SK-MEL-5 (cell line): ENCODE results near the gene TCHHL1. TPM values are rescaled to one million over a fixed set of nuclear protein-coding genes. Genes with fewer than 3 reads are reported as not detected.

Experiments
- DNase-seq: peaks from one replicate; pipeline ENCODE4 v3.0.0-alpha.2; 2016; ENCODE audit warnings: low read depth, low spot score
- in situ Hi-C: cut with HindIII; loops from 2 replicates; pipeline ENCODE4 v1.10.0; 2016; ENCODE audit warnings: low sequenced_read_pairs, high pct_unique_total_duplicates, low pct_unique_long_range_greater_than_20kb
- small RNA-seq, 2 experiments: library from RNA; depleted of rRNA; stranded (forward); fragments of <200 nt; gene quantifications; one replicate each; pipeline ENCODE3, GENCODE V24; 2014
- total RNA-seq: library from RNA; depleted of rRNA; stranded (reverse); fragments of >200 nt; shearing (Covaris generic); gene quantifications from 2 replicates; pipeline ENCODE4 v1.2.3, GENCODE V29; 2014; rRNA removed

The TCHHL1 gene
- total RNA-seq, 1 experiment from 2014 or later: not detected

- peak; percentile 93 for DNase-seq
- in situ Hi-C loops: no loop called here
Measured at GRCh38 chr1:152048416-152049009, 40.4 kb downstream of the TCHHL1 start.

- in situ Hi-C loops: no loop called here
- peak; percentile 100 for DNase-seq
Measured at GRCh38 chr1:152047730-152048415, 41.0 kb downstream of the TCHHL1 start.

DNA sequence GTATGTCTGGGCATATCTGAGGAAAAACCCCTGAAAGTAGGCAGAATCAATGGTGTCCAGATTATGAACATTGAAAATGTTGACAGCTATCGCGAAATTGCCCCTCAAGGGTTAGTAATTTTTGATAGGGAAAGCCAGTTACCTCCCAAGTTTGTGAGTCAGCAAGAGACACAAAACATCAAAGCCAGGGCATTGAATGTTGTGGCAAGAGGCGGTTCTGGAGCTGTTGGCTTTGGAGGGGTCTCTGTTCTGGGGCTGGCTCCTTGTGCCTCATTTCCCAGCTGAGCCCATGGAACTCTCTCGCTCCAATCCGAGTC, 41.5 kb downstream of the TCHHL1 start:
- DNase-seq: no peak

GRCh38 chr1:152044386-152044785, 44.5 kb downstream of the TCHHL1 start:
- no peak for DNase-seq
- in situ Hi-C loops: no loop called here

More for the DNA sequence above, 41.5 kb downstream of the TCHHL1 start:
- in situ Hi-C loops: no loop called here

DNA sequence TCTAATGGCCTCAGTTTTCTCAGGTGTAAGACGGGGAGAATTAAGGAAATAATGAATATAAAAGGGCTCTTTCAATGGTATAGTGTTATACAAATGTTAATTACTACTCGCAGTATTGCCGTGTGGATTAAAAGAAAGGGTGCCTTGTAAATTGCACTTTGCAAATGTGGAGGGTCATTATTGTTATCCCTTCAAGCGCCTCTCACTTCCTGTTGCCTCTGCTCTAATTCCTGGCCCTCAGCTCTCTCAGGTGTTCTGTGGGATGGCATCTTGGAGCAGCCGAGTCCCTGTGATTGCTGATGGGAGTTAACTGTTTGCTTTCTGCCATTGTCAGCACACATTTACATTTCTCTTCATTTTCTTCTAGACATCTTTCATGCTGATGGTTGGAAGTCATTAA, 45.0 kb downstream of the TCHHL1 start:
- no peak for DNase-seq
- in situ Hi-C loops: no loop called here

GRCh38 chr1:152042030-152042429, 46.8 kb downstream of the TCHHL1 start:
- no peak for DNase-seq
- in situ Hi-C loops: no loop called here

DNA sequence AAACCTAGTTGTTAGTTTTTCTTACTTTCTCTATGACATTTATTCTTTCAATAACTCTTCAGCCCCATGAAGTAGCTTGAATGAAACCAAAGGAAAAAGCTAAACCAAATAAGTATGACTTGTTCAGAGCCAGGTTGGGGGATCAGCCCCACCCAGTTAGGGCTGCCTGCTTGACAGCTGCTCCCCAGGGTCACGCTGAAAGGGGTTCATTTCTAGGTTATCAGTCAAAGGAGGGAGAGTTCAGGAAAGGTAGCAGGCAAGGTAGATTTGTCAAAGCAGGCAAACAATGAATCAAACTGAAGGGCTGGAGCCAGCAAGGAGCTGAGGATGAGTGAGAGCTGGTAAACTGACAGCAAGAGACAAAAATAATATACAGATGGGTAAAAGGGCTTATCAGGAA, 49.0 kb downstream of the TCHHL1 start:
- no peak for DNase-seq
- in situ Hi-C loops: no loop called here

DNA sequence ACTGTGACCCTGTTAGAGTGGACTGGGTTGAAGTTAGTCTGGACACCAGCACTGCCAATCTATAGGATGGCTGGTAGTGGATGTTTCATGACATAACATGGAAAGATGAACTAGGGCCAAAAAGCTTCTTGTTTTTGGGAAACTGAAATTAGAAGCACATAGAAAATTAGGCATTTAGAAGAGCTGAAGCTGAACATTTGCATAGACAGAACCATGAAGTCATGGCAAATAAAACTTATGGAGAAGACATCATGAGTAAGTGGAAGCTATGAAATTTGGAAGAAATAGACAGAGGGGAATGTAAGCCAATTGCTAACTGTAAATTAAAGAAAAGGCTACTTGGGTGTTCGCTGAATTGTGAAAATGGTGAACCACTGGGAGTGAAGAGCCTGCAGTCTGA, 49.4 kb downstream of the TCHHL1 start:
- no peak for DNase-seq
- in situ Hi-C loops: no loop called here

GRCh38 chr1:152038871-152039270, 50.0 kb downstream of the TCHHL1 start:
- DNase-seq: no peak
- in situ Hi-C loops: no loop called here

GRCh38 chr1:152036267-152037216, 52.3 kb downstream of the TCHHL1 start, which contains the start of gene S100A11:
S100A11 (minus strand) TSS chr1:152037004; CDS start chr1:152036915, 89 bp downstream.
- peak; percentile 91 for DNase-seq
- in situ Hi-C loops: no loop called here

DNA sequence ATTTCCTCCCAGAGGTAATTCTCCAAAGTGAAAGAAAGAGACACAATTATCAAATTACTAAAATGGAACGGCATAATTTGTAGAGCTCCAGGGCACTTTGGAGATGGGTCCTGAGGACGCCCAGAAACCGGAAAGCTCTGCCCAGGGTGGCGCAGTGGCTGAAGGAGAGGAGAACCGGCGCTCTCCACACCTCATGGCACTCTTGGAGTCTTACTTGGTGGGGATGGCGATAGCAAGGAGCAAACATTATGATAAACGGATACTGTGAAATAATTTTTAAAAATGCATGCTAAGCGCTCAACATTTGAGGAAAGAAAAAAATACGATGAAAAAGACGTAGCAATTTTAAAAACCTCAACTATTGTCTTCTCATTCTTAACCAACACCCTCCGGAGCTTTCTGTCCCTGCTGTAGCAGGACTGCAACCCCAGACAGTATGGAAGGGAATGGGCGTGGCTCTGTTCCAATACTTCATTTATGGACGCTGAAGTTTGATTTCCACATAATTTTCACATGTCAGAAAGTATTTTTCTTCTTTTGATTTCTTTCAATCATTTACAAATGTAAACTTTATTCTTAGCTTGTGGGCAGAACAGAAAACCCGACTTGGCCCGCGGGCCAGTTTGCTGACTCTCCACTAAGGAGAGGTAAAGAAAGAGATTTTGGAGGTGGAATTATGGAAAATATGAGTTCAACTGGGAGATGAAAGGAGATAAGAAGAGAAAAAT, 53.2 kb downstream of the TCHHL1 start:
- in situ Hi-C loops: no loop called here
- peak; percentile 54 for DNase-seq

DNA sequence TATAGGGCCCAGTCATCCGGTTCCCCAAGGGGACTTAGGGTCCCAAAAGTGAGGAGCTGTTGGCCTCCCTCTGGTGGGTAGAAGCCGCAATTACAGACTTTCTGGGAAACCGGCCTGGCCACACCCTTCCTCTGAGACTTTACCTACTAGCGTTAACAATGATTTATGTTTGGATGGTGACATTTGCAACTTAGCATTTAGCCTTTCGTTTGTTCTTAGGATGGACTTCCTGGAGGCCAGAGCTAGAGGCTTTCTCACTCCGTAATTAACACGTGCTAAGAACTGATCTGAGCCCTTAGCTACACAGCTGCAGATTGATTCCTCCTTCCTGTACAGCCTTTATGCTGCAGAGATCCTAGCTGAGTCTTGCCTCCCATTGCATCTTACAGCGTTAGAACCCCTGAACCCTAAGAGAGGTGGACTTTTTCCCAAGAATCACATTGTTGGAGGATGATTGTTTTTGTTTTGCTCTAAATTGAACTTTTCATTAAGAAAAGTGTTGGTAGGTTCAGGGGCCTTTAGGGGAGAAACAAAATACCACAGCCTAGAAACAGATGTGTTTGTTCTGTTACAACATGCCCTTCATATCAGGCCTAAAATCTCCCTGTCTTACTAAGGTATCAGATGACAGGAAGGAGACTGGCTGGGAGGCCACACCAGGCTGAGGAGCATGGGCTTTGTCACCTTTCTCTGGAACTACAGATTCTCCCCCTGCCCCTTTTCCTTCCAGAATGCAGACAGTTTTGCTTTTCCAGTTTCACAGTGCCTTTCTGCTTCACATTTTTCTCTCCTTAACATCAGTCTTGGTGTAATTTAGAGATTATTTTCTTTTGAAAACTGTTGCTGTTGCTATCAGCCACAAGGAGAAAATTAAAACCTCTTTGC, 54.0 kb downstream of the TCHHL1 start:
- DNase-seq: peak; percentile 88
- in situ Hi-C loops: no loop called here

DNA sequence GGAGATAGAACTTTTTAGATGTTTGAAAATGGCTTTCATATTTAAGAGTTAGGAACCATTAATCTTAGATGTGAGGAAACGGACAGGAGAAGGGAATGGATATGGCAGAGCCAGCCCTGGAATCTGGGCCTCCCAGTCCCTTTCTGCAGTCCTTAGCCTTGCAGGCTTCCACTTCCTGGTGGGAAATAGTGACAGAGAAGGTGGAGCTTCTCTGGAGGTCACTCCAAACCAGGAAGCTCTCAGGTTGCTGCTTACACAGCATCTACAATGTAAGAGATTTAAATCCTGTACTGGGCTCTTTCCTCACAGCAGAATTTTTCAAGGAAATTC, 54.6 kb downstream of the TCHHL1 start:
- in situ Hi-C loops: no loop called here
- no peak for DNase-seq

Small RNA genes lying within 50 kb of the gene (small RNA-seq; reads per million reads assigned to genes)
- 0 reads per million in 2 experiments for gene SPTLC1P4

Other genes with a start within 250 kb of the TCHHL1 start
- gene C2CD4D, start 249.2 kb downstream of the TCHHL1 start, total RNA-seq: 0.45 and 0.77 TPM in 2 replicates
- gene THEM5, start 235.4 kb downstream of the TCHHL1 start, total RNA-seq: not detected in 2 replicates
- gene THEM4, start 179.6 kb downstream of the TCHHL1 start, total RNA-seq: 117 and 125 TPM in 2 replicates
- 89.9 and 118 TPM in 2 replicates for gene S100A10, start 95.2 kb downstream of the TCHHL1 start, total RNA-seq
- 566 and 602 TPM in 2 replicates for gene S100A11, start 52.1 kb downstream of the TCHHL1 start, total RNA-seq
- gene TCHH, start 26.4 kb upstream of the TCHHL1 start, total RNA-seq: 0.05 and 0.27 TPM in 2 replicates
- not detected in 2 replicates for gene RPTN, start 70.2 kb upstream of the TCHHL1 start, total RNA-seq
- gene HRNR, start 135.1 kb upstream of the TCHHL1 start, total RNA-seq: not detected in 2 replicates
- gene FLG, start 236.2 kb upstream of the TCHHL1 start, total RNA-seq: not detected in 2 replicates